Activated naive CD4-positive, alpha-beta T cell treated with anti-CD3 and anti-CD28 coated beads, Interleukin-2, amount 10 ng/mL, durations not matched to agents 5 hours and 36 hours (primary cell): ENCODE results near the gene KCP. TPM values are rescaled to one million over a fixed set of nuclear protein-coding genes. Genes with fewer than 3 reads are reported as not detected.

Experiments used
- total RNA-seq, 2 experiments: library from RNA; stranded (reverse); gene quantifications; one replicate each; pipeline ENCODE4 v1.2.3, GENCODE V29; 2021

KCP gene
- under 1 TPM; 0.08 to 0.19 TPM for total RNA-seq

DNA sequence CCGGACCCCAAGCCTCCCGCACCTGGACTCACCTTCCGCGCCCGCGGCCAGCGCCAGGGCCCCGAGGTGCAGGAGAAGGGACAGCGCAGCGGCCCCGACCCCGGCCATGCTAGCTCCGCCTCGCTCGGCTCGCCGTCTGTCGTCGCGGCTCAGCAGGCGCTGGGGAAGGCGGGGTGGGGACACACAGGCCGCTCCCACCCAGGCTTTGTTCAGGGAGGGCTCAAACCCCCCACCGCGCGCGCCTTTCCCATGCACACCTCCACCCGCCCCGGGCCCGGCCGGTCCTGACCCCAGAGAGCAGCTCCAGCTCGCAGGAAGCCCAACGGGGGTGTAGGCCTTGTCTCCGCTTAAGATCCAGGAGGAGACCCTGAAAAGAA, at the start of gene KCP:
TSS of gene KCP (minus strand) at position 141 of the 377 bp plus-strand sequence. CDS start at position 108, 33 bp downstream.

DNA sequence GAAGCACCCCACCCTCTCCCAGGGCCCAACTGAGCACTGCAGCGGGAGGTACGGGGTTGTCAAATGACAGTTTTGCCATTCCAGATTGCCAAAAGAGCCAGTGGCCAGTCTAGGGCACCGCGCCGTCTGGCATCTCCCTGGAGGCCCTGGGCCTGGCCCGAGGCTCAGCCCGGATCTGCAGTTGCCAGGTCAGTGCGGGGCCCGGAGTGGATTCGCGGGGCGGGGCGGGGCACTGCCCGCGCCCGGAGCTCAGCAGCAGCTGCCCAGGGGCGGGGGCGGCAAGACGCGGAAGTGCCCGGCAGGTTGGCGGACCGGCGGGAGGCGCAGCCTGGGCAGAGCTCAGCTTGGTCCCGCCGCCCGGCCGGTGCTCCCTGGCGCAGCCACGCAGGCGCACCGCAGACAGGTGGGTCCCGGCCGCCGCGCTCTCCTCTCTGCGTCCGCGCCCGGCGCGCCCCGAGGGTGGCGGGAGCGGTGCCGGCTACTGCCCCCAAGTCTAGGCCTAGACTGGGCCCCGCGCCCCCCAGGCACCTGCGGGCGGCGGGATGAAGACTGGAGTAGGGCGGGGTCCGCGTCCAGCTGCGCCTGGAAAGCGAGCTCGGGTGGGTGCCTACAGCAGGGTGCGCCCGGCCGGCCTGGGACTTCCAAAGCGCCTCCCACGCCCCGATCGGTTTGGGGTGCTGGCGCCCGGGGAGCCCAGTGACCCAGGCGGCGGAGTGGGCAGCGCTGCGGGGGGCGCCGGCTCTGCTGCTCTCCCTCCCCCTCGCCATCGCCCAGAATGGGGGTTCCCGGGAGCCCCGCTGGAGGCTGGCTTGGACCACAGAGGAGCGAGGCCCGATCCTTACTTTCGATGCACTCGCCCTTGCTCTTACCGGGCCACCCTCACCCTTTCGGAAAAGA, 27.4 kb upstream of the KCP start, which contains the start of gene IRF5:
TSS of gene IRF5 (plus strand) at position 281 of the 897 bp plus-strand sequence. CDS start 4,155 bp downstream, outside the sequence.

DNA sequence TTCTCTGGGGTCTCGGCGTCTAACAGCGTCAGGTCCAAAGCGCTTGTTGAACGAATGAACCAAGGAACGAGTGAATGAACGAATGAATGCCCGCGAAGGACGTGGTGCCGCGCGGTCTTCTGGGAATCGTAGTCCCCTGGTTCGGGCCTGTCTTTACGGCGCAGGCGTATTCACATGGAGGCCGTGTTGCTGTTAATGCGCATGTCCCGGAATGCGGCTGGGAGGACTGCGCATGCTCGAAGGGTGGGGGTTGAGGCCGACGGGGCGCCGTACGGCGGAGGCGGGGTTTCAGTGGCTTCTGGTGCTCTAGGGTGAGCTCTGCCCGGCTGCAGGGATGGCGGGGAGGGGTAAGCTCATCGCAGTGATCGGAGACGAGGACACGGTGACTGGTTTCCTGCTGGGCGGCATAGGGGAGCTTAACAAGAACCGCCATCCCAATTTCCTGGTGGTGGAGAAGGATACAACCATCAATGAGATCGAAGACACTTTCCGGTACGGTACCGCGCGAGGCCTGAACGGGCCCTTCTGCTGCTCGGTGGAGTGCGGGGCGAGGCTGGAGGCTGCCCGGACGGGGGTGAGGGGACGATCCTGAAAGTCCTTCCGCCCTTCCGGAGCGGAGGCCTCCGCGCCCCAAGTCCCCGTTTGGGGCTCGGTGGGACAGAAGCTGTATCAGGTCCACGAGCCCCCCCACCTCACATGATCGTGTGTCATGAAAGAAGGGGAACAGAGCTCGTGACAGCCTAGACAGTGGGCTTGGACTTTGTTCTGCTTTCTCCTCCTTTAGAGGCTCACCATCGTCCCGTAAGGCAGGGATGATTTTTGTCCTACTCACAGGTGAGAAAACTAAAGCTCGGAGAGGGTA, 47.7 kb downstream of the KCP start, which contains the start of gene ATP6V1F:
TSS of gene ATP6V1F (plus strand) at position 286 of the 862 bp plus-strand sequence. CDS start at position 335, 49 bp downstream.

DNA sequence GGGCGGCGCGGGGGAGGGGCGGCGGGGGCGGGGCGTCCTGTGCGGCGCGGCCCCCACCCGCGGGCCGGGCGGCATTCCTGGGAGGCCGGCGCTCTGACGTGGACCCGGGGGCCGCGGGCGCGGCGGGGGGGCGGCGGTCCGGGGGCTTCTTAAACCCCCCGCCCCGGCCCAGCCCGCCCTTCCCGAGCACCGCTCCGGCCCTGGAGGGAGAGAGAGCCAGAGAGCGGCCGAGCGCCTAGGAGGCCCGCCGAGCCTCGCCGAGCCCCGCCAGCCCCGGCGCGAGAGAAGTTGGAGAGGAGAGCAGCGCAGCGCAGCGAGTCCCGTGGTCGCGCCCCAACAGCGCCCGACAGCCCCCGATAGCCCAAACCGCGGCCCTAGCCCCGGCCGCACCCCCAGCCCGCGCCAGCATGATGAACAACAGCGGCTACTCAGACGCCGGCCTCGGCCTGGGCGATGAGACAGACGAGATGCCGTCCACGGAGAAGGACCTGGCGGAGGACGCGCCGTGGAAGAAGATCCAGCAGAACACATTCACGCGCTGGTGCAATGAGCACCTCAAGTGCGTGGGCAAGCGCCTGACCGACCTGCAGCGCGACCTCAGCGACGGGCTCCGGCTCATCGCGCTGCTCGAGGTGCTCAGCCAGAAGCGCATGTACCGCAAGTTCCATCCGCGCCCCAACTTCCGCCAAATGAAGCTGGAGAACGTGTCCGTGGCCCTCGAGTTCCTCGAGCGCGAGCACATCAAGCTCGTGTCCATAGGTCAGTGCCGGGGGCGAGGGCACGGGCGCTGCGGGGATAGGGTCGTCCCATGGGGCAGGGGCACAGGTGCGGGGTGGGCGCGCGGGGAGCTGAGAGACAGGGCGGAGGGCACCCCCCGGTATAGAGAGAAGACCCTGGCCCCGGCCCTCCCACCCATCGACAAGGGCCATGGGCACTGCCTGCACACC, 80.0 kb downstream of the KCP start, which contains the start of gene FLNC:
TSS of gene FLNC (plus strand) at position 176 of the 947 bp plus-strand sequence. CDS start at position 408, 232 bp downstream.

Other genes with a start within 250 kb of the KCP start
- under 1 TPM; 0.17 to 0.45 TPM for gene GARIN1A, start 238.4 kb downstream of the KCP start, total RNA-seq
- gene CALU, start 171.3 kb downstream of the KCP start, total RNA-seq = 10 to 100 TPM; 28.6 to 30.6 TPM
- not detected for gene OPN1SW, start 134.9 kb downstream of the KCP start, total RNA-seq
- 1 to 10 TPM; 4.3 to 5.6 TPM for gene CCDC136, start 118.7 kb downstream of the KCP start, total RNA-seq
- gene FLNC, start 80.3 kb downstream of the KCP start, total RNA-seq = not detected
- gene ATP6V1F, start 47.9 kb downstream of the KCP start, total RNA-seq = 100 to 1,000 TPM; 117 to 119 TPM
- gene IRF5, start 27.2 kb upstream of the KCP start, total RNA-seq = 1 to 10 TPM; 2.9 to 3.7 TPM
- 10 to 100 TPM; 36.3 to 37.4 TPM for gene TNPO3, start 144.4 kb upstream of the KCP start, total RNA-seq
- gene TSPAN33, start 234.0 kb upstream of the KCP start, total RNA-seq = 1 to 10 TPM; 1.3 to 1.4 TPM